Omental fat pad (tissue), 4 donors: Measurements from ENCODE around the gene SEMA3A. TPM values are rescaled to one million over a fixed set of nuclear protein-coding genes. Genes with fewer than 3 reads are reported as not detected.

Experiments used
- ATAC-seq: fragments of 150-250 bp; one replicate; pipeline ENCODE4 v1.9.1; 2016; ENCODE audit warnings: mild to moderate bottlenecking, moderate library complexity; ENCODE audit not compliant: low FRiP score
- DNase-seq: peaks from one replicate; pipeline ENCODE4 v3.0.0-alpha.2; 2019; ENCODE audit warnings: low spot score
- CTCF ChIP-seq, 3 donors: fragments of 450-650 bp; IDR thresholded peaks; one replicate each; pipeline ENCODE4 v1.5.1; 2016 to 2017; ENCODE audit warnings: antibody characterized with exemption in 3 of 3, mild to moderate bottlenecking in 3 of 3, moderate library complexity in 2 of 3
- total RNA-seq, 4 donors: library from RNA; depleted of rRNA; stranded (reverse); fragments of >200 nt; gene quantifications; one replicate each; pipeline ENCODE4 v1.1.0, GENCODE V29; 2016

SEMA3A gene
- total RNA-seq, 4 donors from 2014 or later: 4.3 to 11.4 (median 7.4) TPM

- DNase-seq (no peak), ATAC-seq (no peak)
- no peak for TF ChIP-seq CTCF (IDR thresholded peaks at IDR 0.05)
Observed at GRCh38 chr7:84113906-84114850, 80.4 kb downstream of the SEMA3A start.

DNA sequence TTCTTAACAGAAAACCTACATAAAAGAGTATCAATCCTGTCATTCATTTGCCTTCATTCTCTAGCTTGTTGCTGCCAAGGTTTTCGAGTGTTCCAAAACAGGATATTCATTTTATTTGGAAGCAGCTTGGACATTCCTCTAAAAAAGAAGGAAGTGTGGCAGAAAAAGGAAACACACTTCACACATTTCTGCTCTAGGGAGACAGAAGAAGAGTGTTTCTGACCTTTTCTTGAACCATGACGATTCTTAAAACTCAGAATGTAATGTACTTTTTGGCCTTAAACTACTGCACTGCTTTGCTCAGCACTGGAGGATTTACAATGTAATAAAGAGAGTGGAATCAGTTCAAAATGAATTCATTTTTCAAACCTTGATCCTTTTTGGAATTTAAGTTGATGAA, 81.3 kb downstream of the SEMA3A start:
- TF ChIP-seq CTCF (IDR thresholded peaks at IDR 0.05): no peak
- no peak for ATAC-seq
- DNase-seq: no peak

GRCh38 chr7:84112771-84113170, 81.8 kb downstream of the SEMA3A start:
- ATAC-seq (peak; percentile 77), DNase-seq (no peak)
- no peak for TF ChIP-seq CTCF (IDR thresholded peaks at IDR 0.05)

- ATAC-seq (no peak), DNase-seq (no peak)
- no peak for TF ChIP-seq CTCF (IDR thresholded peaks at IDR 0.05)
Observed at GRCh38 chr7:84111842-84112241, 82.7 kb downstream of the SEMA3A start.

- TF ChIP-seq CTCF (IDR thresholded peaks at IDR 0.05): no peak
- no peak for DNase-seq
- no peak for ATAC-seq
Observed at GRCh38 chr7:84110400-84110799, 84.2 kb downstream of the SEMA3A start.

- no peak for TF ChIP-seq CTCF (IDR thresholded peaks at IDR 0.05)
- ATAC-seq (no peak), DNase-seq (no peak)
Observed at GRCh38 chr7:84108787-84109186, 85.8 kb downstream of the SEMA3A start.

GRCh38 chr7:84108119-84108518, 86.5 kb downstream of the SEMA3A start:
- no peak for ATAC-seq
- no peak for TF ChIP-seq CTCF (IDR thresholded peaks at IDR 0.05)

More at GRCh38 chr7:84108119-84108518, 86.5 kb downstream of the SEMA3A start:
- no peak for DNase-seq
